C4-2B (cell line): ENCODE measurements around the gene TMEM82.

Experiments used
- CTCF ChIP-seq: fragments of 450-650 bp; conservative IDR thresholded peaks from 2 replicates; pipeline ENCODE4 v1.5.1; 2017; ENCODE audit warnings: mild to moderate bottlenecking
- ZFX ChIP-seq: fragments of 450-650 bp; IDR thresholded peaks from 2 replicates; pipeline ENCODE4 v1.6.1; 2017

- TF ChIP-seq CTCF (no peak), ZFX (no peak)
Measured at GRCh38 chr1:15767941-15768340, 25.6 kb downstream of the TMEM82 start.
